Stimulated activated CD4-positive, alpha-beta T cell treated with anti-CD3 and anti-CD28 coated beads, TNF-alpha, amount 100 ng/mL, for 24 hours (primary cell): ENCODE data around the gene CREBZF.
"Not testable (repeated sequence)": the region's sequence is repeated elsewhere in the genome, so short reads cannot be mapped to it uniquely, and the experiment has no call there.

ENCODE experiments used
- DNase-seq, 3 experiments: peaks; one replicate each; pipeline ENCODE4 v3.0.0-alpha.2; 2020; ENCODE audit warnings: low read depth in 3 of 3

The CREBZF gene

GRCh38 chr11:85670949-85671663 is 6.2 kb upstream of the CREBZF start:
- not testable (repeated sequence) for DNase-seq

GRCh38 chr11:85668157-85668556 is 3.2 kb upstream of the CREBZF start:
- DNase-seq, result no peak

- DNase-seq, result no peak
These were observed 1.8 kb upstream of the CREBZF start for GRCh38 chr11:85666687-85667086.

- no peak for DNase-seq
These were observed 804 bp upstream of the CREBZF start for GRCh38 chr11:85665733-85666132.

GRCh38 chr11:85663753-85664614 is 945 bp downstream of the CREBZF start:
- peak; percentile 75 to 83 (median 77) for DNase-seq

- DNase-seq, result no peak
These were observed 1.7 kb downstream of the CREBZF start for GRCh38 chr11:85663080-85663752.

GRCh38 chr11:85661972-85662664 is 2.8 kb downstream of the CREBZF start:
- no peak for DNase-seq

GRCh38 chr11:85658180-85658579 is 6.7 kb downstream of the CREBZF start:
- DNase-seq, result no peak

- no peak for DNase-seq
These were observed 8.2 kb downstream of the CREBZF start for GRCh38 chr11:85656777-85657176.

GRCh38 chr11:85654343-85654742 is 10.6 kb downstream of the CREBZF start:
- DNase-seq, result not testable (repeated sequence)

- DNase-seq, result no peak
These were observed 12.0 kb downstream of the CREBZF start for GRCh38 chr11:85652786-85653447.

- DNase-seq, result no peak
These were observed 13.8 kb downstream of the CREBZF start for GRCh38 chr11:85651118-85651517.

- peak; percentile 85 to 93 (median 88) for DNase-seq
These were observed 17.2 kb downstream of the CREBZF start, which contains the start of gene TMEM126A for GRCh38 chr11:85647604-85648299. TMEM126A (plus strand) TSS chr11:85647967; CDS start chr11:85650256, 2,289 bp downstream.

- no peak for DNase-seq
These were observed 17.9 kb downstream of the CREBZF start for GRCh38 chr11:85647078-85647477.

- no peak for DNase-seq
These were observed 21.7 kb downstream of the CREBZF start for GRCh38 chr11:85643191-85643614.

GRCh38 chr11:85634747-85635146 is 30.2 kb downstream of the CREBZF start:
- DNase-seq, result no peak

- no peak for DNase-seq
These were observed 36.1 kb downstream of the CREBZF start for GRCh38 chr11:85628771-85629341.

GRCh38 chr11:85627998-85628770 is 36.7 kb downstream of the CREBZF start, which contains the start of gene TMEM126B:
TMEM126B (plus strand) TSS chr11:85628593; CDS start chr11:85628608, 15 bp downstream.
- DNase-seq, result peak; percentile 92 to 97 (median 93)

- no peak for DNase-seq
These were observed 37.5 kb downstream of the CREBZF start, which contains the start of gene DLG2 for GRCh38 chr11:85627332-85627997. DLG2 (minus strand) TSS chr11:85627344.
